Transverse colon (tissue), 4 donors: ENCODE results near the gene BLTP3B. TPM values are rescaled to one million over a fixed set of nuclear protein-coding genes. Genes with fewer than 3 reads are reported as not detected.
"Not testable (repeated sequence)": the region's sequence is repeated elsewhere in the genome, so short reads cannot be mapped to it uniquely, and the experiment has no call there.

Experiments
- DNase-seq: peaks from one replicate; pipeline ENCODE4 v3.0.0-alpha.2; 2019
- H3K27ac ChIP-seq, 4 donors: fragments of 200-600 bp; sonication (generic); 2 replicates each; pipeline ENCODE4 v1.5.1; 2016 to 2018; ENCODE audit warnings: inconsistent platforms in 4 of 4
- H3K27me3 ChIP-seq: fragments of 200-600 bp; sonication (generic); 2 replicates; pipeline ENCODE4 v1.5.1; 2017; ENCODE audit warnings: inconsistent platforms
- H3K36me3 ChIP-seq, 4 donors: fragments of 200-600 bp; sonication (generic); 2 replicates each; pipeline ENCODE4 v1.5.1; 2017 to 2019; ENCODE audit warnings: inconsistent platforms in 4 of 4
- H3K4me1 ChIP-seq, 4 donors: fragments of 200-600 bp; sonication (generic); 2 replicates each; pipeline ENCODE4 v1.5.1; 2017 to 2020; ENCODE audit warnings: inconsistent platforms in 4 of 4
- H3K4me3 ChIP-seq, 4 donors: fragments of 200-600 bp; sonication (generic); 1 replicate in 1 of 4; 2 replicates in 3 of 4; pipeline versions ENCODE4 v1.5.1 to v1.6.1; 2017 to 2019; ENCODE audit warnings: inconsistent platforms in 4 of 4
- H3K9me3 ChIP-seq, 2 donors: fragments of 200-600 bp; sonication (generic); 2 replicates each; pipeline ENCODE4 v1.5.1; 2017 to 2019; ENCODE audit warnings: inconsistent platforms in 2 of 2
- EP300 ChIP-seq: sonication (generic); formaldehyde crosslinking; IDR thresholded peaks from one replicate; pipeline ENCODE4 v1.6.1; 2017; ENCODE audit warnings: antibody characterized with exemption, low read depth
- POLR2A ChIP-seq: fragments of 450-650 bp; IDR thresholded peaks from one replicate; pipeline ENCODE4 v1.6.1; 2016; ENCODE audit warnings: antibody characterized with exemption, mild to moderate bottlenecking, moderate library complexity
- POLR2AphosphoS5 ChIP-seq, 3 donors: sonication (generic); formaldehyde crosslinking; IDR thresholded peaks; one replicate each; pipeline ENCODE4 v1.6.1; 2016; ENCODE audit warnings: antibody characterized with exemption in 3 of 3
- WGBS, 2 donors: methylation state at CpG; one replicate each; pipeline ENCODE4 v1.1.5; 2018; ENCODE audit warnings: low coverage in 1 of 2; 5-methylcytosine and 5-hydroxymethylcytosine counted together
- in situ Hi-C, 4 donors: fragments of 200-750 bp; cut with MboI; loops; one replicate each; pipeline versions ENCODE4 v1.15.0 to v1.15.1; 2017; ENCODE audit warnings: low sequenced_read_pairs in 3 of 4, low pct_ligation_motif_present in 1 of 4, low pct_unique_long_range_greater_than_20kb in 1 of 4
- intact Hi-C: fragments of 100-400 bp; cut with DNase I; formaldehyde crosslinking; loops from one replicate; pipeline ENCODE4 v1.15.1; 2023; ENCODE audit warnings: low total_unique reads
- total RNA-seq, 4 donors: library from RNA; depleted of rRNA; stranded (reverse); fragments of >200 nt; gene quantifications; one replicate each; pipeline ENCODE4 v1.1.0, GENCODE V29; 2016
- TF ChIP-seq, protein P1 (sequence below), 5 experiments: fragments of 200-600 bp in 3 of 5; fragments of 450-650 bp in 2 of 5; sonication (generic) in 3 of 5; IDR thresholded peaks; 1 replicate in 2 of 5; 2 replicates in 3 of 5; pipeline ENCODE4 v1.5.1; 2016 to 2017; ENCODE audit warnings: antibody characterized with exemption in 5 of 5, inconsistent platforms in 3 of 5, mild to moderate bottlenecking in 2 of 5, moderate library complexity in 1 of 5

Gene BLTP3B
- total RNA-seq, 4 donors from 2014 or later, result 3.8 to 44.1 (median 31.5) TPM

GRCh38 chr12:100179252-100179651, 36.6 kb upstream of the BLTP3B start:
- intact Hi-C loops (no loop called here), in situ Hi-C loops (no loop called here)
- Histone ChIP-seq H3K27ac (no peak overlapping the region), H3K27me3 (no peaks in the 10 kb centered on the region), H3K4me1 (no peaks in the 10 kb centered on the region), H3K4me3 (no peak overlapping the region), H3K36me3 (no peaks in the 10 kb centered on the region), H3K9me3 (no peaks in the 10 kb centered on the region)
- TF ChIP-seq POLR2AphosphoS5 (IDR thresholded peaks at IDR 0.05) (no peak), EP300 (no peak), POLR2A (no peak)
- TF ChIP-seq, protein P1, sequence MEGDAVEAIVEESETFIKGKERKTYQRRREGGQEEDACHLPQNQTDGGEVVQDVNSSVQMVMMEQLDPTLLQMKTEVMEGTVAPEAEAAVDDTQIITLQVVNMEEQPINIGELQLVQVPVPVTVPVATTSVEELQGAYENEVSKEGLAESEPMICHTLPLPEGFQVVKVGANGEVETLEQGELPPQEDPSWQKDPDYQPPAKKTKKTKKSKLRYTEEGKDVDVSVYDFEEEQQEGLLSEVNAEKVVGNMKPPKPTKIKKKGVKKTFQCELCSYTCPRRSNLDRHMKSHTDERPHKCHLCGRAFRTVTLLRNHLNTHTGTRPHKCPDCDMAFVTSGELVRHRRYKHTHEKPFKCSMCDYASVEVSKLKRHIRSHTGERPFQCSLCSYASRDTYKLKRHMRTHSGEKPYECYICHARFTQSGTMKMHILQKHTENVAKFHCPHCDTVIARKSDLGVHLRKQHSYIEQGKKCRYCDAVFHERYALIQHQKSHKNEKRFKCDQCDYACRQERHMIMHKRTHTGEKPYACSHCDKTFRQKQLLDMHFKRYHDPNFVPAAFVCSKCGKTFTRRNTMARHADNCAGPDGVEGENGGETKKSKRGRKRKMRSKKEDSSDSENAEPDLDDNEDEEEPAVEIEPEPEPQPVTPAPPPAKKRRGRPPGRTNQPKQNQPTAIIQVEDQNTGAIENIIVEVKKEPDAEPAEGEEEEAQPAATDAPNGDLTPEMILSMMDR (IDR thresholded peaks at IDR 0.05), result no peak
- 91 to 100% methylated on average over 2 of the region's 2 CpGs for WGBS, 2 donors
- no peak for DNase-seq

DNA sequence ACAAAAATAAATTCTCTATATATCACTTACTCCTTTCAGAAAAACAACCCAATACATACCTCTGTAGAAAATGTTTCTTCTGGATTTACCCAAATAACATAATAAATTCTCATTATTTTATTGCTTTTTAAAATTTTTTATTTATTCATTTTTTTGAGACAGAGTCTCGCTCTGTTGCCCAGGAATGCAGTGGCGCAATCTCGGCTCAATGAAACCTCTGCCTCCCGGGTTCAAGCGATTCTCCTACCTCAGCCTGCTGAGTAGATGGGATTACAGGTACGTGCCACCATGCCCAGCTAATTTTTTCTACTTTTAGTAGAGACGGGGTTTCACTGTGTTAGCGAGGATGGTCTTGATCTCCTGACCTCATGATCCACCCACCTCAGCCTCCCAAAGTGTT, 33.8 kb upstream of the BLTP3B start:
- WGBS, 2 donors, result 94% methylated on average over 6 to 8 of the region's 8 CpGs
- in situ Hi-C loops, result not testable (repeated sequence)

GRCh38 chr12:100174495-100174894, 31.8 kb upstream of the BLTP3B start:
- no peaks in the 10 kb centered on the region for H3K36me3 ChIP-seq
- no peak overlapping the region for H3K4me3 ChIP-seq
- H3K27me3 ChIP-seq, result no peaks in the 10 kb centered on the region
- TF ChIP-seq, protein P1 (IDR thresholded peaks at IDR 0.05), result no peak
- no peak for TF ChIP-seq POLR2A
- H3K9me3 ChIP-seq, result no peaks in the 10 kb centered on the region
- no peak for DNase-seq
- intact Hi-C loops (no loop called here), in situ Hi-C loops (no loop called here)
- H3K27ac ChIP-seq, result no peak overlapping the region
- H3K4me1 ChIP-seq, result peaks cover 0 to 5% (median 0%) of the 10 kb centered on the region in 4 donors

More for the DNA sequence above, 33.8 kb upstream of the BLTP3B start:
- H3K4me1 ChIP-seq, H3K4me3 ChIP-seq, H3K27ac ChIP-seq, DNase-seq, H3K36me3 ChIP-seq, intact Hi-C loops, H3K9me3 ChIP-seq, H3K27me3 ChIP-seq: not testable (repeated sequence)

DNA sequence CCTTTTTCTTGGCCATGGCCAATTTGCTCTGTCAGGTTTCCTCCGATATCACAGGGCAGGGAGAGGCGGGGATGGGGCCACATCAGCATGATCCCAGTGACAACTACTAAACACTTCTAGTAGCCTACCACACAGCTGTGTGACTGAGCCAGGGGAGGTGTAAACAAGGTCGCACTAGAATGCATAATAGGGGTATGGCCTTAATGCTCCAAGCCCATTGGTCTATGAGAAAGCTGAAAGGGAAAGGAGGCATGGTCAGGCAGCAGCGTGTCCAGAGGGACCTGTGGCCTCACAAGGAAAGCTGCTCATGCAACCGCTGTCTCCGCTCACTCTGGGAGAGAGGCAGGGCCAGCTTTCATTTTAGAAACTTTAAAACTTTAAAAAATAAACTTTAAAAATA, 30.4 kb upstream of the BLTP3B start:
- 90 to 91% methylated on average over 4 to 6 of the region's 6 CpGs for WGBS, 2 donors
- intact Hi-C loops, result no loop called here
- Histone ChIP-seq H3K27me3 (no peaks in the 10 kb centered on the region), H3K27ac (no peak overlapping the region), H3K9me3 (no peaks in the 10 kb centered on the region), H3K4me1 (peaks cover 0 to 5% (median 0%) of the 10 kb centered on the region in 4 donors), H3K4me3 (no peak overlapping the region), H3K36me3 (no peaks in the 10 kb centered on the region)
- in situ Hi-C loops, result no loop called here
- no peak for TF ChIP-seq EP300
- no peak for TF ChIP-seq POLR2A
- no peak for TF ChIP-seq POLR2AphosphoS5 (IDR thresholded peaks at IDR 0.05)
- TF ChIP-seq, protein P1 (IDR thresholded peaks at IDR 0.05), result no peak
- DNase-seq, result no peak

GRCh38 chr12:100171248-100171647, 28.6 kb upstream of the BLTP3B start:
- no peak overlapping the region for H3K27ac ChIP-seq

More at GRCh38 chr12:100171248-100171647, 28.6 kb upstream of the BLTP3B start:
- H3K36me3 ChIP-seq, result no peaks in the 10 kb centered on the region
- in situ Hi-C loops, result no loop called here
- H3K9me3 ChIP-seq, result no peaks in the 10 kb centered on the region
- H3K4me1 ChIP-seq, result peaks cover 0 to 5% (median 0%) of the 10 kb centered on the region in 4 donors
- TF ChIP-seq POLR2AphosphoS5 (IDR thresholded peaks at IDR 0.05) (no peak), POLR2A (no peak), EP300 (no peak)
- TF ChIP-seq, protein P1 (IDR thresholded peaks at IDR 0.05), result no peak
- H3K27me3 ChIP-seq, result no peaks in the 10 kb centered on the region
- intact Hi-C loops, result no loop called here
- H3K4me3 ChIP-seq, result no peak overlapping the region
- DNase-seq, result no peak
